ENCODE results near the gene PNMA6E.

Gene PNMA6E

GRCh38 chrX:153411988-153412574, 10.9 kb upstream of the PNMA6E start:
- peak overlapping the region; percentile 44 for H3K4me3 ChIP-seq (replicated peaks; ENCODE audit: low read depth, low read length)
- DNase-seq (ENCODE audit: low read depth): no peak
- TF ChIP-seq CTCF (IDR thresholded peaks at IDR 0.05; ENCODE audit: low read length, missing control alignments): no peak

DNA sequence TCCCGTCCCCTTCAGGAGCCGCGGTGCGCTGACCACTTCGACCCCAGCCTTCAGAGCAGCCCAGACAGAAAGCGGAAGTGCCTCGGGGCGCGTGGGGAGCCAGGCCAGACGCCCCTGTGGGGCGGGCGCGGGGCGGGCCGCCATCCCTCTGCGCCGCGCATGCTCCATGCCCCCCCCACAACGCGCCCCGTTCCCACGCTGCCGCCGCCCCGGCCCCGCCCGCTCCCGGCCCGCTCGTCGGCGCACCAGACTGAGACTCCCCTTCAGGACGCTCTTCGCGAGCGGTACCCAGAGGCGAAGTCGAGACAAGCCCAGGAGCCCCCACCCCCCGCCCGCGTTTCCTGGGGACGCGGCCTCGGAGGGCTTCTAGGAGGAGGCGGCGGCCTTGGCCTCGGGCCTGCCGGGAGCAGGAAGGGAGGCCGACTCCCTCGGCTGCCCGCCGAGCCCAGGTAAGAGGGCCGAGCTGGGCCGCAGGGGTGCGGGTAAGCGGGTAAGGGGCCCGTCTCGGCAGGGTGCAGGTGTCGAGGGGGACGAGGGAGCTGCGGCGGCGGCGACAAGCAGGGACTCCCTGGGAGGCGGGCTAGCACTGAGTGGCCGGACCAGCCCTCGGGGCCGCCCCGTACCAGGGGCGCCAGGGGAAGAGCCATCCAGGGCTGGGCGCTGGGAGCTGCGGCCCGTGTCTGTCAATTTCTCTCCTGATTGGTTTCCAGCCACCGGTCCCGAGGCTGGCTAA, 10.3 kb upstream of the PNMA6E start, which contains the start of gene ZFP92:
Gene ZFP92 (plus strand): TSS at position 218 of the 733 bp plus-strand sequence. CDS start 6,851 bp downstream, outside the sequence.
- TF ChIP-seq CTCF (IDR thresholded peaks at IDR 0.05; ENCODE audit: low read length, missing control alignments): no peak
- DNase-seq (ENCODE audit: low read depth): no peak
- peak within 1 kb of the TSS; percentile 44 for H3K4me3 ChIP-seq (replicated peaks; ENCODE audit: low read depth, low read length)

DNA sequence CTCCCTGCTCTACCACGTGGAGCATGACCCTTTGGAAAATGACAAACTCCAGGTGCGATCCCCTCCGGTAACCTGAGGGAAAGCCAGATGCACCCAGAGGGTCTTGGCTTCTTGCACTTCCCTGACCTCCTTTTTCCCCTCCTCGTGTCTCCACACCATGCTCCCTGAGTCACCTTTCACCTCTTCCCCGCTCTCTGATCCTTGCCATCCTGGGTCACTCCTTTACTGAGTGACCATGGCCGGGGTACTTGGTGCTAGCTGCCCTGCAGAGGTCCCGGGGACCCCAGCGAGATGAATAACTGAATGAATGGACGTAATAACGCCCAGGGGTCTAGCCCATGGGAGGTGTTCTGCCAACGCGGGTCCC, 9.7 kb upstream of the PNMA6E start:
- TF ChIP-seq CTCF (IDR thresholded peaks at IDR 0.05; ENCODE audit: low read length, missing control alignments): no peak
- no peak for DNase-seq (ENCODE audit: low read depth)
- H3K4me3 ChIP-seq (replicated peaks; ENCODE audit: low read depth, low read length): peak overlapping the region; percentile 30

DNA sequence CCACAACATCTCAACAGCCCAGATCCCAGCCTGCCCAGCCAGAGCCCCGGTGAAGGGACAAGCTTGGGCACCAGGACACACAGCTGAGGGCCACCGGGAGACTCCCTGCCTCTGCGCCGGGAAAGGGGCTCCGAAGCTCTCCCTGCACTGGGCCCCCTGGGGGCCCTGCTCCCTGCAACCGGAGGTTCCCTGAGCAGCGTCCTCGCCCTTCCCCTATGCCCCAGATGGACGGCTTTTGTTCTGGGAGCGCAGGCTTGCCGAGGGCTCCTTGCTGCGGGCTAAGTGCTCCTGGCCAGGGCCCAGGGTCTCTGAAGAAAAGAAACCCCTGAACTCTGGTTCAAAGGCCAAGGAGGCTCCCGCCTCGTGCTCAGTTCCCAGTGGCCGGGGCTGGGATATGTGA, 9.2 kb upstream of the PNMA6E start:
- TF ChIP-seq CTCF (IDR thresholded peaks at IDR 0.05; ENCODE audit: low read length, missing control alignments): no peak
- no peak for DNase-seq (ENCODE audit: low read depth)
- no peak overlapping the region for H3K4me3 ChIP-seq (replicated peaks; ENCODE audit: low read depth, low read length)

- no peak overlapping the region for H3K4me3 ChIP-seq (replicated peaks; ENCODE audit: low read depth, low read length)
- no peak for DNase-seq (ENCODE audit: low read depth)
- TF ChIP-seq CTCF (IDR thresholded peaks at IDR 0.05; ENCODE audit: low read length, missing control alignments): no peak
These were observed 8.4 kb upstream of the PNMA6E start for GRCh38 chrX:153409414-153410101.

DNA sequence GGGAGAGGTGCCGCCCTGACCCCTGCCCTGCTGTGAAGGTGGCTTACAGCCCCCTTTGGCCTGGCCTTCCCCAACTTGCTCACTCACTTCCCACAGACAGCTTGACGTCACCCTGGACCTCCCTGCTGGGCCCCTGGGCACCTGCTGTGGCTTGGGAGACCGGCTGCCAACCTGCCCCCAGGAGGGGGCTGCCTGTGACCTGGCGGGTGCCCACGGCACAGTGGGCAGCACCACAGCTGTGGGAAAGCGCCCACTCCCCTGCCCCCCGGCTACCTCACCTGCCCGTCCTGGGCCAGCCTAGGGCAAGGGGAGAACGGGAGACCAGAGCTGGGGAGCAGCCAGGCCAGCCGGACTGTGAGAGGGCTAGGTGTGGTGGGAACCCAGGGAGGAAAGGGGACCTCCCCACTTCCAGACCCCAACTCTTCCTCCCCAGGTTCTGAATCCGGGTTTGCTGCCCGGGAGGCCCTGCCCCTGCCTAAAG, 7.8 kb upstream of the PNMA6E start:
- no peak overlapping the region for H3K4me3 ChIP-seq (replicated peaks; ENCODE audit: low read depth, low read length)
- TF ChIP-seq CTCF (IDR thresholded peaks at IDR 0.05; ENCODE audit: low read length, missing control alignments): no peak
- no peak for DNase-seq (ENCODE audit: low read depth)
